Loucy (cell line): ENCODE data around the gene CMA1.

Experiments
- H2AFZ ChIP-seq: fragments of 200-600 bp; sonication (generic); 2 replicates; pipeline ENCODE4 v1.6.0; 2016; ENCODE audit warnings: antibody characterized with exemption, mild to moderate bottlenecking, low read length, moderate library complexity
- H3F3A ChIP-seq: fragments of 200-600 bp; 2 replicates; pipeline ENCODE4 v1.6.0; 2016; ENCODE audit warnings: antibody characterized with exemption, low read depth, mild to moderate bottlenecking
- H3K27me3 ChIP-seq: fragments of 200-600 bp; sonication (generic); 2 replicates; pipeline ENCODE4 v1.6.1; 2014; ENCODE audit warnings: low read length, mild to moderate bottlenecking; ENCODE audit not compliant: insufficient read depth, poor library complexity, severe bottlenecking
- H3K36me3 ChIP-seq: fragments of 200-600 bp; sonication (generic); 2 replicates; pipeline ENCODE4 v1.6.1; 2016; ENCODE audit warnings: low read length; ENCODE audit not compliant: insufficient read depth
- H3K4me1 ChIP-seq: fragments of 200-600 bp; sonication (generic); 2 replicates; pipeline ENCODE4 v1.5.1; 2014; ENCODE audit warnings: low read length, mild to moderate bottlenecking; ENCODE audit not compliant: insufficient read depth, poor library complexity, severe bottlenecking
- H3K4me2 ChIP-seq: fragments of 200-600 bp; sonication (generic); 2 replicates; pipeline ENCODE4 v1.6.0; 2014; ENCODE audit warnings: antibody characterized with exemption, low read length, low read depth, mild to moderate bottlenecking; ENCODE audit not compliant: poor library complexity, severe bottlenecking
- H3K4me3 ChIP-seq: fragments of 200-600 bp; sonication (generic); 2 replicates; pipeline ENCODE4 v1.5.1; 2014; ENCODE audit warnings: low read length, mild to moderate bottlenecking, mixed read lengths; ENCODE audit not compliant: poor library complexity, severe bottlenecking
- H3K79me2 ChIP-seq: fragments of 200-600 bp; sonication (generic); 2 replicates; pipeline ENCODE4 v1.6.1; 2014; ENCODE audit warnings: low read length; ENCODE audit not compliant: insufficient read depth
- H3K9ac ChIP-seq: fragments of 200-600 bp; sonication (generic); 2 replicates; pipeline ENCODE4 v1.6.0; 2014; ENCODE audit warnings: mild to moderate bottlenecking, low read depth, low read length, moderate library complexity; ENCODE audit not compliant: poor library complexity, severe bottlenecking
- H3K9me2 ChIP-seq: fragments of 200-600 bp; sonication (generic); replicated peaks from 2 replicates; pipeline ENCODE4 v1.6.1; 2016; ENCODE audit warnings: low read depth, low read length, mixed read lengths
- H3K9me3 ChIP-seq: fragments of 200-600 bp; sonication (generic); 2 replicates; pipeline ENCODE4 v1.6.1; 2014; ENCODE audit warnings: mild to moderate bottlenecking, antibody characterized with exemption, low read length, low read depth; ENCODE audit not compliant: insufficient read depth
- H4K20me1 ChIP-seq: fragments of 200-600 bp; sonication (generic); 2 replicates; pipeline ENCODE4 v1.6.0; 2014; ENCODE audit warnings: antibody characterized with exemption, low read length, mild to moderate bottlenecking; ENCODE audit not compliant: insufficient read depth, poor library complexity, severe bottlenecking
- CTCF ChIP-seq: fragments of 200-600 bp; sonication (generic); conservative IDR thresholded peaks from 2 replicates; pipeline ENCODE4 v1.5.1; 2014; ENCODE audit warnings: mild to moderate bottlenecking, antibody characterized with exemption, low read length
- EZH2phosphoT487 ChIP-seq: fragments of 200-600 bp; IDR thresholded peaks from 2 replicates; pipeline ENCODE4 v1.6.1; 2018; ENCODE audit warnings: antibody characterized with exemption, mild to moderate bottlenecking, moderate library complexity, borderline replicate concordance

Gene CMA1

GRCh38 chr14:24465368-24465767 lies 42.7 kb downstream of the CMA1 start:
- H3K79me2 ChIP-seq = no peaks in the 10 kb centered on the region
- H3K9me2 ChIP-seq = no peaks in the 10 kb centered on the region
- H2AFZ ChIP-seq = peak overlapping the region; percentile 46; the same call in 1 of the 2 replicates
- no peaks in the 10 kb centered on the region for H3K36me3 ChIP-seq
- no peak overlapping the region for H3K4me3 ChIP-seq
- H3K9ac ChIP-seq = no peak overlapping the region
- no peaks in the 10 kb centered on the region for H3K27me3 ChIP-seq
- H3F3A ChIP-seq = peaks cover 11% of the 10 kb centered on the region
- H4K20me1 ChIP-seq = no peaks in the 10 kb centered on the region
- H3K4me2 ChIP-seq = peak overlapping the region; percentile 57
- H3K4me1 ChIP-seq = peaks cover 31% of the 10 kb centered on the region
- H3K9me3 ChIP-seq = no peaks in the 10 kb centered on the region
- no peak for TF ChIP-seq EZH2phosphoT487
- TF ChIP-seq CTCF = no peak

- H3K4me2 ChIP-seq = peak overlapping the region; percentile 57
- H3K9me3 ChIP-seq = no peaks in the 10 kb centered on the region
These were observed 43.9 kb downstream of the CMA1 start for GRCh38 chr14:24463884-24464785.

GRCh38 chr14:24463017-24463883 lies 44.8 kb downstream of the CMA1 start:
- no peaks in the 10 kb centered on the region for H3K27me3 ChIP-seq
- peak overlapping the region; percentile 9 for H3K4me3 ChIP-seq
- H3K4me2 ChIP-seq = peak overlapping the region; percentile 57
- no peaks in the 10 kb centered on the region for H4K20me1 ChIP-seq
- H3K9me2 ChIP-seq = no peaks in the 10 kb centered on the region
- no peaks in the 10 kb centered on the region for H3K79me2 ChIP-seq
- no peak overlapping the region for H2AFZ ChIP-seq
- TF ChIP-seq CTCF (no peak), EZH2phosphoT487 (no peak)
- no peaks in the 10 kb centered on the region for H3K9me3 ChIP-seq
- peak overlapping the region; percentile 39 for H3K9ac ChIP-seq
- H3K4me1 ChIP-seq = peaks cover 51% of the 10 kb centered on the region
- no peaks in the 10 kb centered on the region for H3K36me3 ChIP-seq
- peaks cover 11% of the 10 kb centered on the region for H3F3A ChIP-seq

More at GRCh38 chr14:24463884-24464785, 43.9 kb downstream of the CMA1 start:
- Histone ChIP-seq H3K9me2 (no peaks in the 10 kb centered on the region), H3K4me1 (peaks cover 43% of the 10 kb centered on the region), H3F3A (peaks cover 11% of the 10 kb centered on the region), H3K27me3 (no peaks in the 10 kb centered on the region), H3K9ac (peak overlapping the region; percentile 39), H3K79me2 (no peaks in the 10 kb centered on the region), H3K36me3 (no peaks in the 10 kb centered on the region), H4K20me1 (no peaks in the 10 kb centered on the region), H2AFZ (no peak overlapping the region; the same call in 1 of the 2 replicates), H3K4me3 (peak overlapping the region; percentile 9)
- no peak for TF ChIP-seq EZH2phosphoT487
